Glomerular endothelial cell (primary cell): ENCODE results near the gene GEMIN8. TPM values are rescaled to one million over a fixed set of nuclear protein-coding genes. Genes with fewer than 3 reads are reported as not detected.

Source experiments
- total RNA-seq: library from RNA; depleted of rRNA; stranded (reverse); fragments of >200 nt; gene quantifications from 2 replicates; pipeline ENCODE4 v1.2.3, GENCODE V29; 2015

Gene GEMIN8
- total RNA-seq, 1 donor from 2014 or later, result 26.6 TPM

Other genes starting within 250 kb of the GEMIN8 start
- 0.06 and 2.9 TPM in 2 replicates for gene GPM6B, start 212.8 kb downstream of the GEMIN8 start, total RNA-seq